HepG2 (cell line): Measurements from ENCODE around the gene ALG11. TPM values are rescaled to one million over a fixed set of nuclear protein-coding genes. Genes with fewer than 3 reads are reported as not detected.

ENCODE experiments used
- ATAC-seq: fragments of 200-7000 bp; cut with Tn5 transposase; 3 replicates; pipeline ENCODE4 v1.9.1; 2020; ENCODE audit warnings: mild to moderate bottlenecking, moderate library complexity
- Bru-seq: library from RNA; stranded (reverse); fragments of 400-500 nt; gene quantifications from one replicate; lab custom pipeline; 2021; lab: Mats Ljungman, UMichigan
- BruChase-seq, 2 experiments: library from RNA; stranded (reverse); fragments of 400-500 nt; gene quantifications; one replicate each; lab custom pipeline; 2021; lab: Mats Ljungman, UMichigan
- BruUV-seq: library from RNA; stranded (reverse); fragments of 400-500 nt; replicated peaks from 2 replicates; lab custom pipeline; 2021; lab: Mats Ljungman, UMichigan
- CTCF ChIA-PET: fragments of 300-600 bp; formaldehyde crosslinking; extraction: SDS; loops from one replicate; lab custom pipeline; 2021; ENCODE audit warnings: low total read pairs, inconsistent platforms, low intra/inter-chr PET ratio; lab: Yijun Ruan, JAX
- POLR2A ChIA-PET: fragments of 350-600 bp; sonication (Branson Sonifier 250); formaldehyde crosslinking; loops from one replicate; lab custom pipeline; 2020; ENCODE audit warnings: antibody characterized with exemption, inconsistent platforms; lab: Yijun Ruan, JAX
- DNase-seq: peaks from one replicate; pipeline ENCODE4 v3.0.0-alpha.2; 2015; ENCODE audit warnings: low spot score
- FAIRE-seq: peaks from 3 replicates; lab custom pipeline; 2011; peaks lifted over from hg19 to GRCh38; lab: Jason Lieb, UNC
- H2AFZ ChIP-seq: one replicate; pipeline ENCODE4 v1.6.1; 2011; ENCODE audit warnings: low read length, inconsistent platforms
- H3K27ac ChIP-seq: fragments of 300-600 bp; 3 replicates; pipeline ENCODE4 v1.8.0; 2011; ENCODE audit warnings: mixed run types, mild to moderate bottlenecking, mixed read lengths, low read length, inconsistent platforms; ENCODE audit not compliant: insufficient read depth; ENCODE audit errors: extremely low read length
- H3K27me3 ChIP-seq, 2 experiments: fragments of 200-600 bp in 1 of 2; 2 replicates in 1 of 2; 3 replicates in 1 of 2; pipeline versions ENCODE4 v1.6.0 to v1.8.0; 2011; ENCODE audit warnings: low read length in 2 of 2, mild to moderate bottlenecking in 2 of 2, moderate library complexity in 2 of 2, inconsistent platforms in 1 of 2; ENCODE audit not compliant: insufficient read depth in 2 of 2, control insufficient read depth in 1 of 2
- H3K36me3 ChIP-seq, 2 experiments: fragments of 200-600 bp in 1 of 2; replicated peaks in 1 of 2; 2 replicates in 1 of 2; 3 replicates in 1 of 2; pipeline versions ENCODE4 v1.5.1 to v1.8.0; 2011; ENCODE audit warnings: low read length in 2 of 2, inconsistent platforms in 1 of 2; ENCODE audit not compliant: insufficient read depth in 2 of 2, control insufficient read depth in 1 of 2
- H3K4me1 ChIP-seq: 2 replicates; pipeline ENCODE4 v1.5.1; 2012; ENCODE audit warnings: low read length, inconsistent platforms; ENCODE audit not compliant: insufficient read depth
- H3K4me2 ChIP-seq: 2 replicates; pipeline ENCODE4 v1.6.0; 2011; ENCODE audit warnings: low read depth, low read length, inconsistent platforms
- H3K4me3 ChIP-seq, 3 experiments: fragments of 200-600 bp in 1 of 3; sonication (generic), shearing (Covaris generic) in 1 of 3; replicated peaks in 1 of 3; 2 replicates each; pipeline ENCODE4 v1.5.1; 2011 to 2016; ENCODE audit warnings: low read length in 3 of 3, inconsistent platforms in 2 of 3, low read depth in 2 of 3, mild to moderate bottlenecking in 2 of 3, control low read depth in 1 of 3, mixed read lengths in 1 of 3; ENCODE audit not compliant: insufficient read depth in 1 of 3
- H3K79me2 ChIP-seq: one replicate; pipeline ENCODE4 v1.6.1; 2011; ENCODE audit warnings: low read length, inconsistent platforms; ENCODE audit not compliant: insufficient read depth
- H3K9ac ChIP-seq: 2 replicates; pipeline ENCODE4 v1.6.0; 2011; ENCODE audit warnings: mild to moderate bottlenecking, low read depth, low read length, inconsistent platforms; ENCODE audit not compliant: insufficient read depth
- H3K9me3 ChIP-seq: 2 replicates; pipeline ENCODE4 v1.5.1; 2012; ENCODE audit warnings: mild to moderate bottlenecking, low read length
- H4K20me1 ChIP-seq: 2 replicates; pipeline ENCODE4 v1.6.0; 2011; ENCODE audit warnings: inconsistent platforms, mild to moderate bottlenecking, low read length, moderate library complexity; ENCODE audit not compliant: insufficient read depth
- HNRNPLL ChIP-seq: fragments of 200-400 bp; formaldehyde crosslinking; IDR thresholded peaks from 2 replicates; pipeline ENCODE4 v1.6.1; 2017; ENCODE audit warnings: mild to moderate bottlenecking, low read depth, low read length; ENCODE audit not compliant: poor library complexity, severe bottlenecking
- KDM5A ChIP-seq: fragments of 200-600 bp; sonication (generic); IDR thresholded peaks from 2 replicates; pipeline ENCODE4 v1.7.0; 2018; ENCODE audit warnings: antibody characterized with exemption, mild to moderate bottlenecking, low read length, borderline replicate concordance
- RXRA ChIP-seq: sonication (generic); formaldehyde crosslinking; IDR thresholded peaks from 2 replicates; pipeline ENCODE4 v1.5.1; 2020; ENCODE audit warnings: missing genetic modification reagents
- ZFP36L1 ChIP-seq: sonication (generic); formaldehyde crosslinking; IDR thresholded peaks from 2 replicates; pipeline ENCODE4 v1.8.0; 2022; ENCODE audit warnings: mild to moderate bottlenecking, missing genetic modification reagents, moderate library complexity
- ZMAT3 ChIP-seq: sonication (generic); formaldehyde crosslinking; conservative IDR thresholded peaks from 2 replicates; pipeline ENCODE4 v1.7.0; 2021; ENCODE audit warnings: missing genetic modification reagents
- ZNF547 ChIP-seq: sonication (generic); formaldehyde crosslinking; IDR thresholded peaks from 2 replicates; pipeline ENCODE4 v1.5.1; 2020; ENCODE audit warnings: mild to moderate bottlenecking, missing genetic modification reagents
- ZNF563 ChIP-seq: sonication (generic); formaldehyde crosslinking; IDR thresholded peaks from 2 replicates; pipeline ENCODE4 v1.8.0; 2022; ENCODE audit warnings: mild to moderate bottlenecking, moderate library complexity, missing genetic modification reagents
- ZNF619 ChIP-seq: sonication (generic); formaldehyde crosslinking; IDR thresholded peaks from 2 replicates; pipeline ENCODE4 v1.4.0; 2020; ENCODE audit warnings: mild to moderate bottlenecking, missing genetic modification reagents
- ZNF773 ChIP-seq: sonication (generic); formaldehyde crosslinking; IDR thresholded peaks from 2 replicates; pipeline ENCODE4 v1.4.0; 2020; ENCODE audit warnings: missing genetic modification reagents, borderline replicate concordance
- ZNF878 ChIP-seq: sonication (generic); formaldehyde crosslinking; IDR thresholded peaks from 2 replicates; pipeline ENCODE4 v1.8.1; 2023; ENCODE audit warnings: mild to moderate bottlenecking, missing genetic modification reagents, moderate library complexity
- WGBS: methylation state at CpG from one replicate; pipeline ENCODE4 v1.1.6; 2017; ENCODE audit warnings: low lambda C conversion rate; 5-methylcytosine and 5-hydroxymethylcytosine counted together
- in situ Hi-C: cut with HindIII; loops from 2 replicates; pipeline ENCODE4 v1.10.0; 2017; ENCODE audit warnings: low pct_unique_long_range_greater_than_20kb; ENCODE audit not compliant: extremely low pct_ligation_motif_present
- intact Hi-C: fragments of 100-400 bp; cut with micrococcal nuclease; formaldehyde crosslinking; loops from one replicate; pipeline ENCODE4 v1.10.0; 2022; ENCODE audit not compliant: unreplicated experiment
- long read RNA-seq, 2 experiments: library from RNA in 1 of 2; library from polyadenylated mRNA in 1 of 2; stranded (forward) in 1 of 2; unstranded in 1 of 2; transcript quantifications; one replicate each; pipeline ENCODE4 v2.0.0, GENCODE V29; 2019 to 2022
- polyA minus RNA-seq, 3 experiments: library from RNA; depleted of rRNA, polyadenylated mRNA; stranded (reverse); fragments of >200 nt; gene quantifications; 2 replicates each; pipeline ENCODE4 v1.2.3, GENCODE V29; 2011; ENCODE audit warnings: low replicate concordance in 1 of 3
- polyA plus RNA-seq, 8 experiments: library from polyadenylated mRNA; depleted of rRNA in 3 of 8; stranded (reverse) in 7 of 8; unstranded in 1 of 8; fragments of >200 nt; fragmentation: Illumina TruSeq in 4 of 8; extraction: Trizol in 4 of 8; gene quantifications; 2 replicates each; pipeline versions ENCODE4 v1.2.1 to v1.2.3, GENCODE V29; 2011 to 2016; ENCODE audit warnings: low read depth in 4 of 8, missing spikeins in 1 of 8, mixed read lengths in 1 of 8; ENCODE audit not compliant: insufficient read depth in 1 of 8
- total RNA-seq, 5 experiments: library from RNA; depleted of rRNA; stranded (reverse); fragments of >200 nt; fragmentation: Illumina TruSeq; extraction: Trizol; gene quantifications; 2 replicates each; pipeline ENCODE4 v1.2.3, GENCODE V29; 2016; ENCODE audit warnings: low read depth in 1 of 5
- TF ChIP-seq, protein P1 (sequence below): sonication (generic); formaldehyde crosslinking; IDR thresholded peaks from 2 replicates; pipeline ENCODE4 v1.4.0; 2020; ENCODE audit warnings: missing genetic modification reagents
- TF ChIP-seq, protein P2 (sequence below): sonication (generic); formaldehyde crosslinking; IDR thresholded peaks from 2 replicates; pipeline ENCODE4 v1.5.0; 2020; ENCODE audit warnings: missing genetic modification reagents, mild to moderate bottlenecking, borderline replicate concordance
- TF ChIP-seq, protein P3 (sequence below): sonication (generic); formaldehyde crosslinking; IDR thresholded peaks from 2 replicates; pipeline ENCODE4 v1.4.0; 2020; ENCODE audit warnings: missing genetic modification reagents

The ALG11 gene, protein sequence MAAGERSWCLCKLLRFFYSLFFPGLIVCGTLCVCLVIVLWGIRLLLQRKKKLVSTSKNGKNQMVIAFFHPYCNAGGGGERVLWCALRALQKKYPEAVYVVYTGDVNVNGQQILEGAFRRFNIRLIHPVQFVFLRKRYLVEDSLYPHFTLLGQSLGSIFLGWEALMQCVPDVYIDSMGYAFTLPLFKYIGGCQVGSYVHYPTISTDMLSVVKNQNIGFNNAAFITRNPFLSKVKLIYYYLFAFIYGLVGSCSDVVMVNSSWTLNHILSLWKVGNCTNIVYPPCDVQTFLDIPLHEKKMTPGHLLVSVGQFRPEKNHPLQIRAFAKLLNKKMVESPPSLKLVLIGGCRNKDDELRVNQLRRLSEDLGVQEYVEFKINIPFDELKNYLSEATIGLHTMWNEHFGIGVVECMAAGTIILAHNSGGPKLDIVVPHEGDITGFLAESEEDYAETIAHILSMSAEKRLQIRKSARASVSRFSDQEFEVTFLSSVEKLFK
- total RNA-seq (2016; rRNA removed; fragmentation: Illumina TruSeq; extraction: Trizol) (25.4 and 27.9 TPM in 2 replicates), polyA plus RNA-seq (2011; rRNA removed) (12.0 and 14.7 TPM in 2 replicates), polyA minus RNA-seq (2011; rRNA and poly(A)+ RNA removed; ENCODE audit: low replicate concordance) (5.8 and 14.8 TPM in 2 replicates), Bru-seq, nascent RNA (percentile 93 among the genes with signal in this experiment), BruChase-seq, experiment 1, labeled RNA remaining after a 6-hour chase (percentile 89 among the genes with signal in this experiment), BruChase-seq, experiment 2, labeled RNA remaining after a 2-hour chase (percentile 91 among the genes with signal in this experiment)
- 3.5 and 4.5 TPM in 2 replicates for total RNA-seq (2016; cell fraction: cytosol; rRNA removed; fragmentation: Illumina TruSeq; extraction: Trizol; ENCODE audit: low read depth)
- total RNA-seq (2016; cell fraction: insoluble cytoplasmic fraction; rRNA removed; fragmentation: Illumina TruSeq; extraction: Trizol): 21.3 and 28.9 TPM in 2 replicates
- total RNA-seq (2016; cell fraction: membrane; rRNA removed; fragmentation: Illumina TruSeq; extraction: Trizol): 7.5 and 8.2 TPM in 2 replicates
- total RNA-seq (2016; cell fraction: nucleus; rRNA removed; fragmentation: Illumina TruSeq; extraction: Trizol): 38.9 and 48.6 TPM in 2 replicates
- 5.7 and 9.7 TPM in 2 replicates for polyA plus RNA-seq (2011; cell fraction: cytosol; rRNA removed)
- polyA plus RNA-seq (2011; cell fraction: nucleus; rRNA removed): 10.5 and 11.6 TPM in 2 replicates
- 24.5 and 36.1 TPM in 2 replicates for polyA plus RNA-seq (2012)
- polyA plus RNA-seq (2016; cell fraction: cytosol; fragmentation: Illumina TruSeq; extraction: Trizol; ENCODE audit: low read depth): 3.2 and 4.3 TPM in 2 replicates
- polyA plus RNA-seq (2016; cell fraction: insoluble cytoplasmic fraction; fragmentation: Illumina TruSeq; extraction: Trizol; ENCODE audit: low read depth): 13.7 and 16.7 TPM in 2 replicates
- polyA plus RNA-seq (2016; cell fraction: membrane; fragmentation: Illumina TruSeq; extraction: Trizol; ENCODE audit: low read depth): 4.4 and 4.9 TPM in 2 replicates
- 43.5 and 45.8 TPM in 2 replicates for polyA plus RNA-seq (2016; cell fraction: nucleus; fragmentation: Illumina TruSeq; extraction: Trizol; ENCODE audit: insufficient read depth, low read depth)
- polyA minus RNA-seq (2011; cell fraction: cytosol; rRNA and poly(A)+ RNA removed): 14.0 and 18.1 TPM in 2 replicates
- 39.9 and 41.6 TPM in 2 replicates for polyA minus RNA-seq (2011; cell fraction: nucleus; rRNA and poly(A)+ RNA removed)
- long read RNA-seq, experiment 1, transcript ALG11-202 (4 exons, 2,558 nt): major isoform, 13 of 32 reads
- long read RNA-seq, experiment 1, partial matches to known transcripts: 6 of 32 reads
- long read RNA-seq, experiment 1, other reads (novel, unspliced or antisense): 10 of 32 reads
- long read RNA-seq, experiment 2, transcript ALG11-202 (4 exons, 2,558 nt): major isoform, 15 of 27 reads
- long read RNA-seq, experiment 2, partial matches to known transcripts: 3 of 27 reads
- long read RNA-seq, experiment 2, other reads (novel, unspliced or antisense): 9 of 27 reads

DNA sequence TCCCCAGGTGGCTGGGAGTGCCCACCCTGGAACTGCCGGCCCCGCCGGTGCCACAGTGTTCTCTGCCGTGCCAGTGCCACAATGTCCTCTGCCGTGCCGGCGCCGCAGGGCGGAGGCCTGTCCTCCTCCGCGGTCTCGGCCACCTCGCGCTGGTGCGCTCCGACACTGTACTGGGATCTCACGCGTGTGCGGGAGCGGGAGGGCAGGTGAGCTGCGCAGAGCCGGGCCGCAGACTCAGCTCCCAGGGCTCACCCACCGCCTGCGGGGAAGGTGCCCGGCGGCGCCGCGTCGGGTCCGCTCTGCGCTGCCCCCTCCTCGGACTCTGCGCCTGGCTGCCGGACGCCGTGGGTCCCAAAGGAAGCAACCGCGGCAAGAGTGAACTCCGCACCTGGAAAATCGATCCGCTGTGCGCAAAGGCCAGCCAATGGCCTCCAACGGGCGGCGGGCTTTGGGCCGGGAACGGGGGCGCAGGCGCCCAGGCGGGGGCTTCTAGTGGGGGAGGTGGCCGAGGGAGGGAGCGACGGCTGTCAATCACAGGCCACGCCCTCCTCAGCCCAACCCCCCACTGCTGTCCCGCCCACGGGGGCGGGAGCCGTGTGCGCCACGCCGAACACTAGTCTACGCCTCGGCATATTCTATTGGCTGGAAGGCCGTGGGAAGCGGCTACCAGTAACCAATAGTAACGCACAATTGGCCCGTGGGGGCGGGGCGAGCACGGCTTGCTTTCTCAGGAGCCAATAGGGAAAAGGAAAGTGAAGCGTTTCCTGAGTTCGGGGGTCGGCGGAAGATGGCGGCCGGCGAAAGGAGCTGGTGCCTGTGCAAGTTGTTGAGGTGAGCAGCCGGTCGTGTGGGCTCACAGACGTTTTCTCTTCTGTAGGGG lies at the start of gene ALG11:
Gene ALG11, plus strand, starts transcription at position 767 of the 880 bp plus-strand sequence. Its CDS starts 21 bp downstream, at position 788.
- Histone ChIP-seq H3K27ac (peak within 1 kb of the TSS; percentile 97), H2AFZ (peak within 1 kb of the TSS; percentile 72), H4K20me1 (peaks cover 21% of the 10 kb centered on the region), H3K36me3 (peaks cover 0 to 2% of the 10 kb centered on the region in 2 experiments; a peak in 2 of 5 replicates), H3K79me2 (peaks cover 95% of the 10 kb centered on the region), H3K4me1 (peaks cover 61% of the 10 kb centered on the region), H3K4me2 (peak within 1 kb of the TSS; percentile 82), H3K27me3 (no peaks in the 10 kb centered on the region; a peak in 1 of 5 replicates), H3K9ac (peak within 1 kb of the TSS; percentile 99), H3K9me3 (no peaks in the 10 kb centered on the region), H3K4me3 (peak within 1 kb of the TSS; percentile 97 to 98 (median 98))
- BruUV-seq: no TSS peak
- 2% methylated on average over 9 of the region's 82 CpGs for WGBS
- DNase-seq: peak; percentile 97
- ChIA-PET CTCF (interaction anchor here (1.3 kb wide), 1 partner anchor 11 kb away, joined by 5 read pairs; no protein-coding TSS in a partner anchor), POLR2A (interaction anchor here (0.6 to 2.2 kb wide), 12 partner anchors 9 to 116 kb away, joined by 3 to 32 read pairs (median 6); partner anchors contain the start of genes NEK5 and UTP14C)
- peak; percentile 92 for ATAC-seq
- in situ Hi-C loops: loop anchor here (5.0 to 25.0 kb wide), 2 partner anchors 115 to 450 kb away; partner anchors contain the start of genes CKAP2, NEK5 and VPS36
- intact Hi-C loops: loop anchor here (1.0 to 5.0 kb wide), 4 partner anchors 13 to 180 kb away; no protein-coding TSS in a partner anchor
- FAIRE-seq: peak; percentile 75
- TF ChIP-seq ZNF563 (CRISPR knock-in tag) (peak; percentile 96), KDM5A (no peak; the same call in 1 of the 2 replicates), ZNF773 (CRISPR knock-in tag) (no peak), ZNF878 (CRISPR knock-in tag) (0 out of 2 replicates have a peak, but pooled peaks have one; percentile 62), ZNF619 (CRISPR knock-in tag) (peak; percentile 70), HNRNPLL (peak; percentile 89), ZMAT3 (CRISPR knock-in tag) (peak; percentile 92; the same call in 1 of the 2 replicates), RXRA (peak; percentile 90), ZNF547 (CRISPR knock-in tag) (peak; percentile 91), ZFP36L1 (0 out of 2 replicates have a peak, but pooled peaks have one; percentile 20)
- TF ChIP-seq, protein P1, sequence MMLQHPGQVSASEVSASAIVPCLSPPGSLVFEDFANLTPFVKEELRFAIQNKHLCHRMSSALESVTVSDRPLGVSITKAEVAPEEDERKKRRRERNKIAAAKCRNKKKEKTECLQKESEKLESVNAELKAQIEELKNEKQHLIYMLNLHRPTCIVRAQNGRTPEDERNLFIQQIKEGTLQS: peak; percentile 70
- TF ChIP-seq, protein P2, sequence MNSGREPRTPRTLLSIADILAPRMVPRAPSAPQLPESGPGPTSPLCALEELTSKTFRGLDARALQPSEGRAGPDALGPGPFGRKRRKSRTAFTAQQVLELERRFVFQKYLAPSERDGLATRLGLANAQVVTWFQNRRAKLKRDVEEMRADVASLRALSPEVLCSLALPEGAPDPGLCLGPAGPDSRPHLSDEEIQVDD (CRISPR knock-in tag): no peak
- TF ChIP-seq, protein P3, sequence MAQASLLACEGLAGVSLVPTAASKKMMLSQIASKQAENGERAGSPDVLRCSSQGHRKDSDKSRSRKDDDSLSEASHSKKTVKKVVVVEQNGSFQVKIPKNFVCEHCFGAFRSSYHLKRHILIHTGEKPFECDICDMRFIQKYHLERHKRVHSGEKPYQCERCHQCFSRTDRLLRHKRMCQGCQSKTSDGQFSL: peak; percentile 21; the same call in 1 of the 2 replicates
